K562 (cell line): ENCODE data around the gene TSEN34. TPM values are rescaled to one million over a fixed set of nuclear protein-coding genes. Genes with fewer than 3 reads are reported as not detected.
A peak's percentile ranks its signal among the peaks of the same experiment; 100 is the strongest.

Source experiments
- AFF4 ChIP-seq: sonication (generic); formaldehyde crosslinking; IDR thresholded peaks from 2 replicates; pipeline ENCODE4 v1.8.0; 2023; ENCODE audit warnings: mild to moderate bottlenecking, missing genetic modification reagents
- CBFB ChIP-seq: sonication (generic); formaldehyde crosslinking; IDR thresholded peaks from 2 replicates; pipeline ENCODE4 v1.4.0; 2020; ENCODE audit warnings: mild to moderate bottlenecking, missing genetic modification reagents
- CREB3 ChIP-seq: fragments of 450-650 bp; conservative IDR thresholded peaks from 2 replicates; pipeline ENCODE4 v1.6.1; 2016; ENCODE audit warnings: missing genetic modification characterization, low read depth, mild to moderate bottlenecking, missing compliant biosample characterization, moderate library complexity
- CREM ChIP-seq: IDR thresholded peaks from 2 replicates; pipeline ENCODE4 v1.6.1; 2014; ENCODE audit warnings: antibody characterized with exemption, low read depth
- FOXA1 ChIP-seq: fragments of 450-650 bp; IDR thresholded peaks from 2 replicates; pipeline ENCODE4 v1.6.1; 2016; ENCODE audit warnings: mild to moderate bottlenecking, borderline replicate concordance
- HMBOX1 ChIP-seq: sonication (generic); IDR thresholded peaks from 2 replicates; pipeline ENCODE4 v1.6.1; 2016
- HMGN3 ChIP-seq: IDR thresholded peaks from 2 replicates; pipeline ENCODE4 v1.6.1; 2011; ENCODE audit warnings: borderline replicate concordance, low read depth, mild to moderate bottlenecking, mixed read lengths, low read length; ENCODE audit not compliant: insufficient read length; ENCODE audit errors: extremely low read depth
- L3MBTL2 ChIP-seq: fragments of 450-650 bp; IDR thresholded peaks from 2 replicates; pipeline ENCODE4 v1.6.1; 2016; ENCODE audit warnings: mild to moderate bottlenecking, moderate library complexity
- MITF ChIP-seq: IDR thresholded peaks from 2 replicates; pipeline ENCODE4 v1.6.1; 2014; ENCODE audit warnings: antibody characterized with exemption
- NBN ChIP-seq: fragments of 450-650 bp; IDR thresholded peaks from 2 replicates; pipeline ENCODE4 v1.6.1; 2016; ENCODE audit warnings: low read depth, mild to moderate bottlenecking
- NR1H2 ChIP-seq: sonication (generic); formaldehyde crosslinking; IDR thresholded peaks from 2 replicates; pipeline ENCODE4 v1.4.0; 2020; ENCODE audit warnings: mild to moderate bottlenecking, missing genetic modification reagents
- RHOXF2B ChIP-seq: fragments of 250-450 bp; sonication (Bioruptor Pico); conservative IDR thresholded peaks from 2 replicates; pipeline ENCODE4 v1.5.1; 2021
- TCF3 ChIP-seq: sonication (generic); formaldehyde crosslinking; IDR thresholded peaks from 2 replicates; pipeline ENCODE4 v1.4.0; 2020; ENCODE audit warnings: mild to moderate bottlenecking, missing genetic modification reagents
- VEZF1 ChIP-seq: fragments of 200-800 bp; sonication (Bioruptor generic); IDR thresholded peaks from 2 replicates; pipeline ENCODE4 v1.6.1; 2017; ENCODE audit warnings: missing genetic modification characterization, missing compliant biosample characterization
- ZBTB5 ChIP-seq: fragments of 450-650 bp; IDR thresholded peaks from 2 replicates; pipeline ENCODE4 v1.6.1; 2017; ENCODE audit warnings: antibody characterized with exemption
- polyA plus RNA-seq, 8 experiments: library from polyadenylated mRNA; depleted of rRNA in 4 of 8; stranded (reverse) in 5 of 8; unstranded in 3 of 8; fragments of >200 nt; fragmentation: Nextera tagmentation in 2 of 8; fragmentation: Illumina TruSeq in 1 of 8; extraction: Ambion mirVana in 2 of 8; extraction: Trizol in 1 of 8; gene quantifications; 2 replicates each; pipeline versions ENCODE4 v1.2.1 to v1.2.3, GENCODE V29; 2011 to 2014; ENCODE audit warnings: inconsistent platforms in 1 of 8, missing spikeins in 1 of 8
- total RNA-seq, 7 experiments: library from RNA; depleted of rRNA in 6 of 7; stranded (reverse); fragments of >200 nt in 6 of 7; fragmentation: Illumina TruSeq in 2 of 7; extraction: Trizol in 2 of 7; gene quantifications; 2 replicates each; pipeline versions ENCODE4 v1.2.1 to v1.2.3, GENCODE V29; 2011 to 2021; ENCODE audit warnings: low replicate concordance in 1 of 7

TSEN34 gene
- total and polyA plus RNA-seq, 9 of the 15 experiments (the other 6 are each of a cell fraction or from before 2014, with no cell fraction given) = 3.1 to 57.6 (median 29.5) TPM

- TF ChIP-seq AFF4 (no peak), MITF (no peak), L3MBTL2 (peak; percentile 39; the same call in 1 of the 2 replicates), VEZF1 (CRISPR knock-in tag) (peak; percentile 32; the same call in 1 of the 2 replicates), NBN (no peak), NR1H2 (no peak), CREM (peak; percentile 59), FOXA1 (no peak), HMBOX1 (no peak), CREB3 (tag) (no peak), ZBTB5 (no peak), CBFB (CRISPR knock-in tag) (no peak), RHOXF2B (CRISPR knock-in tag) (no peak), HMGN3 (no peak), TCF3 (no peak)
These were observed 22.8 kb upstream of the TSEN34 start (continued) for GRCh38 chr19:54168174-54168917.
